GM12878 (cell line): Measurements from ENCODE around the gene HOXB3. TPM values are rescaled to one million over a fixed set of nuclear protein-coding genes. Genes with fewer than 3 reads are reported as not detected.

ENCODE experiments used
- DPF2 ChIP-seq: fragments of 450-650 bp; IDR thresholded peaks from 2 replicates; pipeline ENCODE4 v1.6.1; 2017; ENCODE audit warnings: mild to moderate bottlenecking
- TARDBP ChIP-seq: IDR thresholded peaks from 2 replicates; pipeline ENCODE4 v1.6.1; 2016; ENCODE audit warnings: borderline replicate concordance
- ZNF217 ChIP-seq: fragments of 450-650 bp; IDR thresholded peaks from 2 replicates; pipeline ENCODE4 v1.6.1; 2017; ENCODE audit warnings: antibody characterized with exemption, mild to moderate bottlenecking
- ZNF384 ChIP-seq: IDR thresholded peaks from 2 replicates; pipeline ENCODE4 v1.6.1; 2012; ENCODE audit warnings: low read depth, mild to moderate bottlenecking, low read length, improper control_type of control experiment, borderline replicate concordance
- polyA plus RNA-seq, 11 experiments: library from polyadenylated mRNA; depleted of rRNA in 4 of 11; unstranded in 6 of 11; stranded (reverse) in 5 of 11; fragments of >200 nt; fragmentation: Nextera tagmentation in 4 of 11; fragmentation: Illumina TruSeq in 1 of 11; extraction: Ambion mirVana in 4 of 11; extraction: Trizol in 1 of 11; gene quantifications; 1 replicate in 1 of 11; 2 replicates in 10 of 11; pipeline versions ENCODE4 v1.2.1 to v1.2.3, GENCODE V29; 2011 to 2016; ENCODE audit warnings: inconsistent platforms in 2 of 11, missing spikeins in 2 of 11, low read depth in 1 of 11
- total RNA-seq, 4 experiments: library from RNA; depleted of rRNA in 3 of 4; stranded (reverse); fragments of >200 nt in 3 of 4; fragmentation: Illumina TruSeq in 1 of 4; extraction: Trizol in 1 of 4; gene quantifications; 2 replicates each; pipeline versions ENCODE4 v1.2.1 to v1.2.3, GENCODE V29; 2013 to 2021
- TF ChIP-seq, protein P1 (sequence below): fragments of 450-650 bp; IDR thresholded peaks from 2 replicates; pipeline ENCODE4 v1.6.1; 2016; ENCODE audit warnings: mild to moderate bottlenecking, moderate library complexity, borderline replicate concordance
- TF ChIP-seq, protein P2 (sequence below): IDR thresholded peaks from 2 replicates; pipeline ENCODE4 v1.6.1; 2012; ENCODE audit warnings: improper control_type of control experiment, low read depth, low read length; ENCODE audit not compliant: insufficient replicate concordance

The HOXB3 gene
- total and polyA plus RNA-seq, 10 of the 15 experiments (the other 5 are each of a cell fraction or from before 2014, with no cell fraction given): 0.19 to 7.7 (median 2.9) TPM

GRCh38 chr17:48567209-48567608, 22.8 kb downstream of the HOXB3 start (continued):
- TF ChIP-seq, protein P1, sequence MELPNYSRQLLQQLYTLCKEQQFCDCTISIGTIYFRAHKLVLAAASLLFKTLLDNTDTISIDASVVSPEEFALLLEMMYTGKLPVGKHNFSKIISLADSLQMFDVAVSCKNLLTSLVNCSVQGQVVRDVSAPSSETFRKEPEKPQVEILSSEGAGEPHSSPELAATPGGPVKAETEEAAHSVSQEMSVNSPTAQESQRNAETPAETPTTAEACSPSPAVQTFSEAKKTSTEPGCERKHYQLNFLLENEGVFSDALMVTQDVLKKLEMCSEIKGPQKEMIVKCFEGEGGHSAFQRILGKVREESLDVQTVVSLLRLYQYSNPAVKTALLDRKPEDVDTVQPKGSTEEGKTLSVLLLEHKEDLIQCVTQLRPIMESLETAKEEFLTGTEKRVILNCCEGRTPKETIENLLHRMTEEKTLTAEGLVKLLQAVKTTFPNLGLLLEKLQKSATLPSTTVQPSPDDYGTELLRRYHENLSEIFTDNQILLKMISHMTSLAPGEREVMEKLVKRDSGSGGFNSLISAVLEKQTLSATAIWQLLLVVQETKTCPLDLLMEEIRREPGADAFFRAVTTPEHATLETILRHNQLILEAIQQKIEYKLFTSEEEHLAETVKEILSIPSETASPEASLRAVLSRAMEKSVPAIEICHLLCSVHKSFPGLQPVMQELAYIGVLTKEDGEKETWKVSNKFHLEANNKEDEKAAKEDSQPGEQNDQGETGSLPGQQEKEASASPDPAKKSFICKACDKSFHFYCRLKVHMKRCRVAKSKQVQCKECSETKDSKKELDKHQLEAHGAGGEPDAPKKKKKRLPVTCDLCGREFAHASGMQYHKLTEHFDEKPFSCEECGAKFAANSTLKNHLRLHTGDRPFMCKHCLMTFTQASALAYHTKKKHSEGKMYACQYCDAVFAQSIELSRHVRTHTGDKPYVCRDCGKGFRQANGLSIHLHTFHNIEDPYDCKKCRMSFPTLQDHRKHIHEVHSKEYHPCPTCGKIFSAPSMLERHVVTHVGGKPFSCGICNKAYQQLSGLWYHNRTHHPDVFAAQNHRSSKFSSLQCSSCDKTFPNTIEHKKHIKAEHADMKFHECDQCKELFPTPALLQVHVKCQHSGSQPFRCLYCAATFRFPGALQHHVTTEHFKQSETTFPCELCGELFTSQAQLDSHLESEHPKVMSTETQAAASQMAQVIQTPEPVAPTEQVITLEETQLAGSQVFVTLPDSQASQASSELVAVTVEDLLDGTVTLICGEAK: no peak
- TF ChIP-seq, protein P2, sequence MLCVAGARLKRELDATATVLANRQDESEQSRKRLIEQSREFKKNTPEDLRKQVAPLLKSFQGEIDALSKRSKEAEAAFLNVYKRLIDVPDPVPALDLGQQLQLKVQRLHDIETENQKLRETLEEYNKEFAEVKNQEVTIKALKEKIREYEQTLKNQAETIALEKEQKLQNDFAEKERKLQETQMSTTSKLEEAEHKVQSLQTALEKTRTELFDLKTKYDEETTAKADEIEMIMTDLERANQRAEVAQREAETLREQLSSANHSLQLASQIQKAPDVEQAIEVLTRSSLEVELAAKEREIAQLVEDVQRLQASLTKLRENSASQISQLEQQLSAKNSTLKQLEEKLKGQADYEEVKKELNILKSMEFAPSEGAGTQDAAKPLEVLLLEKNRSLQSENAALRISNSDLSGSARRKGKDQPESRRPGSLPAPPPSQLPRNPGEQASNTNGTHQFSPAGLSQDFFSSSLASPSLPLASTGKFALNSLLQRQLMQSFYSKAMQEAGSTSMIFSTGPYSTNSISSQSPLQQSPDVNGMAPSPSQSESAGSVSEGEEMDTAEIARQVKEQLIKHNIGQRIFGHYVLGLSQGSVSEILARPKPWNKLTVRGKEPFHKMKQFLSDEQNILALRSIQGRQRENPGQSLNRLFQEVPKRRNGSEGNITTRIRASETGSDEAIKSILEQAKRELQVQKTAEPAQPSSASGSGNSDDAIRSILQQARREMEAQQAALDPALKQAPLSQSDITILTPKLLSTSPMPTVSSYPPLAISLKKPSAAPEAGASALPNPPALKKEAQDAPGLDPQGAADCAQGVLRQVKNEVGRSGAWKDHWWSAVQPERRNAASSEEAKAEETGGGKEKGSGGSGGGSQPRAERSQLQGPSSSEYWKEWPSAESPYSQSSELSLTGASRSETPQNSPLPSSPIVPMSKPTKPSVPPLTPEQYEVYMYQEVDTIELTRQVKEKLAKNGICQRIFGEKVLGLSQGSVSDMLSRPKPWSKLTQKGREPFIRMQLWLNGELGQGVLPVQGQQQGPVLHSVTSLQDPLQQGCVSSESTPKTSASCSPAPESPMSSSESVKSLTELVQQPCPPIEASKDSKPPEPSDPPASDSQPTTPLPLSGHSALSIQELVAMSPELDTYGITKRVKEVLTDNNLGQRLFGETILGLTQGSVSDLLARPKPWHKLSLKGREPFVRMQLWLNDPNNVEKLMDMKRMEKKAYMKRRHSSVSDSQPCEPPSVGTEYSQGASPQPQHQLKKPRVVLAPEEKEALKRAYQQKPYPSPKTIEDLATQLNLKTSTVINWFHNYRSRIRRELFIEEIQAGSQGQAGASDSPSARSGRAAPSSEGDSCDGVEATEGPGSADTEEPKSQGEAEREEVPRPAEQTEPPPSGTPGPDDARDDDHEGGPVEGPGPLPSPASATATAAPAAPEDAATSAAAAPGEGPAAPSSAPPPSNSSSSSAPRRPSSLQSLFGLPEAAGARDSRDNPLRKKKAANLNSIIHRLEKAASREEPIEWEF: no peak
- TF ChIP-seq DPF2 (no peak), ZNF384 (no peak), TARDBP (no peak), ZNF217 (no peak)
